Lung microvascular endothelial cell (primary cell): ENCODE results near the gene H6PD. TPM values are rescaled to one million over a fixed set of nuclear protein-coding genes. Genes with fewer than 3 reads are reported as not detected.
A peak's percentile ranks its signal among the peaks of the same experiment; 100 is the strongest.

ENCODE experiments used
- DNase-seq, 2 donors: peaks; one replicate each; pipeline versions ENCODE4 v3.0.0 to v3.0.0-alpha.2; 2010; ENCODE audit warnings: low read depth in 2 of 2
- total RNA-seq: library from RNA; depleted of rRNA; stranded (reverse); fragments of >200 nt; gene quantifications from 2 replicates; pipeline ENCODE4 v1.2.1, GENCODE V29; 2014

Gene H6PD
- total RNA-seq, 1 donor from 2014 or later: 12.3 TPM

DNA sequence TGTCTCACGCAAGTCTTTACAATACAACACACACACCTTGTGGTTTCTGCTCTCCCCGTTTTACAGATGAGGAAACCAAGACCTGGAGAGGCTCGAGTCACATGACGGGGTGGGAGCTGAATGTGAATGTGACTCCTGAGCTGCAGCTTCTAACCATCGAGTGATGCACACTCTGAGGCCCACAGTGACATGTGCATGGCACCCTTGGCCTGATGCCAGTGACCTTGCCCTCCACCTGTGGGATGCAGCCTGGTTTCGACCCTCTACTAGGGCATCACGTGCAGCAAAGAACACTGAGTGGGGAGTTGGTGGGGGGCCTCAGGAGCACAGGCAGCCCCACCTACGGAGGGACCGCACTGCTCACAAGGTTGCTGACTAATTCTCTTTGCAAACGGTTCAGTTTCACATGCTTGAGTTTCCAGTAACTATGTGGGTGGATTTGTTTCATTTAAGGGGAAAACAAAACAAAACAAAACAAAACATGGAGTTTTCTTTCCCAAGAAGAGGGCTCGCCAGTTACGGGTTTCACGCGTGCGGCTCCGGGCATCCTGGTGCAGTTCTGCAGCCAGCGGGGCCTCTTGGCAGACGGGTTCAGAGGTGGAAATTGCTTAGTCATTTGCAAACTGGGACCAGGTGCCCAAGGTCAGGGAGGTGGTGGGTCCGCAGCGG, 81.0 kb downstream of the H6PD start:
- peak; percentile 41 to 48 for DNase-seq

DNA sequence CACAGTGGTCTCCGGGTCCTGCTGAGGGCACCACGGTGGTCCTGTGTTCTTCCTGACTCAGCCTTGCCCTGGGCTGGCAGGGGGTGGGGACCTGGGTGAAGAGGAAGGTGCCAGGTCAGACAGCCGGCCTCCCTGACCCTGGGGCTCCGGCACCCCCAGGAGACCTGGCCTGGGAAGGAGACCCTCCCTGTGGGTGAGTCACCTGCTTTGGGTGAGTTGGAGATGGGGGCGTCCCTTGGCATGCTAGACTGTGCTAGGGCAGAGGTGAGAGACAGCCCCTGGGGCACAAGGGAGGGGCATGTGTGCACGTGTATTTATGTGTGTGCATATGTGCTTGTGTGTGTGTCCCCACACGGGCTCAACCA, 81.5 kb downstream of the H6PD start:
- no peak for DNase-seq

DNA sequence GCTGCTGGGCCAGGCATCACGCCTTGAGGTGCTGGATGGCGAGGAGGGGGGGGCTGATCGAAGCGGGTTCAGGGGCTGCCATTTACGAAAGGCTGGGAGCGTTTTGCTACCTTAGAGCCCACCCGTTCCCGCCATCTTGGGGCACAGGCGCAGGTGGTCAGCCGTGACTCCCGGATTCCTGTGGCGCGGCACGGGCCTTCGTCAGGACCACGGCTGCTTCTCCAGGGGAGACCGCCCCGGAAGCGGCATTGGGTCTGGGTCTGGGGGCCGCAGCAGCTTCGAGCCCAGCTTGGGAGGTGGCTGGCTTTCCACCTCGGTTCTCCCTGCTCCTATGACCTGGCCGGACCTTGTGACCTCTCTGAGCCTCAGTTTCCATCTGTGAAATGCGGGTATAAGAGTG, 81.9 kb downstream of the H6PD start:
- DNase-seq: no peak

DNA sequence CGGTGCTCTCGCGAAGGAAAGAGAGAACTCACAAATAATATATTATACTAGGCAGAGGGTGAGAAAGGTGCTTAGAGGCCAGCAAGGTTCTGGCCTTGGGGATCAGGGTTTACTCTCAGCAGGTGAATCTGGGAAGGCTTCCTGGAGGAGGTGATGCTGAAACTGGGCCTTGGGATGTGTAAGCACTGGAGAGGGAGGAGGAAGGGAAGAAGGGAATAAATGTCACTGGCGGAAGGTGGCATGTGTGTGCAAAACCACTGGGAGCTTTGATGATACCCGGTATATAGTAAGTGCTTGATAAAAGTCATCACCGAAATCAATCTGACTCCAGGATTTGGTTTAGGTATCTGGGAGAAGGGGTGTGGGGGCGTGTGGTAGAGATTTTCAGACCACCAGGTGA, 82.5 kb downstream of the H6PD start:
- no peak for DNase-seq

DNA sequence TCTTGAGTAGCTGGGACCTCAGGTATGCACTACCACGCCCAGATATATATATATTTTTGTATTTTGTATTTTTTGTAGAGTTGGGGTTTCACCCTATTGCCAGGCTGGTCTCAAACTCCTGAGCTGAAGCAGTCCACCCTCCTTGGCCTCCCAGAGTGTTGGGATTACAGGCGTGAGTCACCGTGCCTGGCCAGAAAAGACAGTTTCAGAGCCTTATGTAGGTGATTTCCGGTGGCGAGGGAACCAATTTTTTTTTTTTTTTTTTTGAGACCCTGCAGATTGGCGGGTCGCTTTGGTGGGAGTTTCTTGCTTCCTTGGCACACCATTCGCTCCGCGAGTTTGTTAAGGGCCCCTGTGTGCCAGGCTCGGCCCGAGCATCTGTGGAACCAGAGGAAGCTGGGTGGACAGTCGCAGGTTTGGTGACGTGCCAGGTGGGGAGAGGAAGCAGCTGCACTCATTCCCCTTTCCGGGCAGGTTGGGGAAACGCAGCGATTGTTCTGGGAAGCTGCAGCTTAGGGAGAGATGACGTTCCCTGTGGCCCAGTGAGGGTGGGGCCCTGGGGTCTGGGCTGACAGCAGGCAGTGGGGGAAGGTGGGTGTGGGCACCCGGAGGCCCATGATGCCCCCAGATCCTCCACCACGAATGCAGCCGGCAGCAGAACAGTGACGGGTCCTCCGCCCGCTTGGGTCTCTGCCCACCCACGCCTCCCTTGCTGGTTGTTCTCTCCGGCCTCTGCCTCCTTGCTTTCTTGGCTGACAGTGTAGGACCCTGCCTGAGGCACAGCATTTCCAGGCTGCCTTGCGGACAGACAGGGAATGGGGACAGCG, 83.2 kb downstream of the H6PD start:
- peak; percentile 89 to 91 for DNase-seq

DNA sequence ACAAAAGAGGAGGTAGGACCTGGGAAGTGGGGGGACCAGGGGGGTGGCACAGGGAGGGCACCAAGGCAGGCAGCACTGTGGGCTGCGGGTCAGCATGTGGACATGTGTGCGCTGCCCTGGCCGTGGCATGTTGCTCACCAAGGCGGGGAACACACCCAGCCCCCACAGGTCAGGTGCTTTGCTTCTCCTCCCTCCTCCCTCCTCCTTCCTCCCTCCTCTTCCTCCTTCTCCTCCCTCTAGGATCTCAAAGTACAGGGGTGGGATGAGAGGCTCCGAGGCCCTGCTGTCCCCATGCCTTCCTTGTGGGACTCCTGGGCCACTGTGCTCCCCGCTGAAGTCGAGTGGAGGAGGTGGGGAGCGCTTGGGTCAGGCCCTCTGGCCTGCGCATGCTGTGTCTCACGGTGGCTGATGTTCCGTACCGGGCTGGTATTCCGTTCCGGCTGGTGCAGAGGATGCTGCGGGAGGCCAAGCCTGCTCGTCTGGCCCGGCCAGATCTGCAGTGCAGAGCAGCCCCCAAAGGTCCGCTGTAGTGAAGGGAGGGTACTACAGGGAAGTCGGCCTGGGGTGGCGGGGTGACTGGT, 84.7 kb downstream of the H6PD start:
- DNase-seq: no peak

DNA sequence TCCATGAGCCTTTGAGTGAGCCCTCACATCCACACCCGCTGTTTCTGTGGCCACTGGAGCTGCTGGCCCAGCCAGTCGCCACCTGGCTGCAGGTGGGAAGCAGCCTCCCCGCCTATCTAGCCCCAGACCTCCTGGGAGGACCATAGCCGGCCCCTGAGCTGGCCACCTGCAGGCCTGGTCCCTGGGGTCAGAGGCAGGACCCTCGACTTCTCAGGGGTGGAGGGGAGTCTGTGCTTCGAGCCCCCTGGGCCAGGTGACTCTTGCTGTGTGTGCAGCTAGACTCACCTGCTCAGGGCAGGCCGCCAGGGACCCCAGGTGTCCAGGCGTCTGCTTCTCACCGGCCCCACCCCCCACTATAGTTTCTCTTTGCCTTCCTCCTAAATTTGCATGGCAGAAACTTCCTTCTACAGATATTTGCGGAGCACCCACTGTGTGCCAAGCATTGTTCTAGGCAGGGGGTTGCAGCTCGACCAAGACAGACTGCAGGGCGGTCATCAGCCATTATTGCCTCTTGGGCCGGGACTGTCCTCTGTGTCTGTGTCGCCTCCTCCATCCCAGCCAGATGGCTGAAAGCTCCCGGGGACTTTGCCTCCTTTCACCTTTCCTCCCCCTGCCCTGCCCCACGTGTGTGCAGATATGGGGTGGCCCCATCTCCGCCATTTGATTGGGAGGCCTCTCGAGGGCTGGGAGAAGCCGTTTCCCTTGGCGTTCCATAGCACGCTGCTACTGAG, 85.4 kb downstream of the H6PD start:
- no peak for DNase-seq

Other genes with a start within 250 kb of the H6PD start
- under 0.01 TPM in 1 of 2 replicates, not detected in the other for gene SLC2A7, start 208.4 kb upstream of the H6PD start, total RNA-seq
- gene SLC2A5, start 165.1 kb upstream of the H6PD start, total RNA-seq: under 0.01 and 0.20 TPM in 2 replicates
- 2.6 and 5.8 TPM in 2 replicates for gene GPR157, start 105.7 kb upstream of the H6PD start, total RNA-seq
- gene SPSB1, start 58.1 kb downstream of the H6PD start, total RNA-seq: 20.0 and 21.6 TPM in 2 replicates